HepG2 (cell line): ENCODE data around the gene DMGDH. TPM values are rescaled to one million over a fixed set of nuclear protein-coding genes. Genes with fewer than 3 reads are reported as not detected.
A peak's percentile ranks its signal among the peaks of the same experiment; 100 is the strongest.

Experiments used
- ATAC-seq: fragments of 200-7000 bp; cut with Tn5 transposase; 3 replicates; pipeline ENCODE4 v1.9.1; 2020; ENCODE audit warnings: mild to moderate bottlenecking, moderate library complexity
- BruUV-seq: library from RNA; stranded (reverse); fragments of 400-500 nt; replicated peaks from 2 replicates; lab custom pipeline; 2021; lab: Mats Ljungman, UMichigan
- CTCF ChIA-PET: fragments of 300-600 bp; formaldehyde crosslinking; extraction: SDS; loops from one replicate; lab custom pipeline; 2021; ENCODE audit warnings: low total read pairs, inconsistent platforms, low intra/inter-chr PET ratio; lab: Yijun Ruan, JAX
- POLR2A ChIA-PET: fragments of 350-600 bp; sonication (Branson Sonifier 250); formaldehyde crosslinking; loops from one replicate; lab custom pipeline; 2020; ENCODE audit warnings: antibody characterized with exemption, inconsistent platforms; lab: Yijun Ruan, JAX
- DNase-seq: peaks from one replicate; pipeline ENCODE4 v3.0.0-alpha.2; 2015; ENCODE audit warnings: low spot score
- FAIRE-seq: peaks from 3 replicates; lab custom pipeline; 2011; peaks lifted over from hg19 to GRCh38; lab: Jason Lieb, UNC
- H2AFZ ChIP-seq: one replicate; pipeline ENCODE4 v1.6.1; 2011; ENCODE audit warnings: low read length, inconsistent platforms
- H3K27ac ChIP-seq: fragments of 300-600 bp; 3 replicates; pipeline ENCODE4 v1.8.0; 2011; ENCODE audit warnings: mixed run types, mild to moderate bottlenecking, mixed read lengths, low read length, inconsistent platforms; ENCODE audit not compliant: insufficient read depth; ENCODE audit errors: extremely low read length
- H3K27me3 ChIP-seq, 2 experiments: fragments of 200-600 bp in 1 of 2; 2 replicates in 1 of 2; 3 replicates in 1 of 2; pipeline versions ENCODE4 v1.6.0 to v1.8.0; 2011; ENCODE audit warnings: low read length in 2 of 2, mild to moderate bottlenecking in 2 of 2, moderate library complexity in 2 of 2, inconsistent platforms in 1 of 2; ENCODE audit not compliant: insufficient read depth in 2 of 2, control insufficient read depth in 1 of 2
- H3K36me3 ChIP-seq, 2 experiments: fragments of 200-600 bp in 1 of 2; replicated peaks in 1 of 2; 2 replicates in 1 of 2; 3 replicates in 1 of 2; pipeline versions ENCODE4 v1.5.1 to v1.8.0; 2011; ENCODE audit warnings: low read length in 2 of 2, inconsistent platforms in 1 of 2; ENCODE audit not compliant: insufficient read depth in 2 of 2, control insufficient read depth in 1 of 2
- H3K4me1 ChIP-seq: 2 replicates; pipeline ENCODE4 v1.5.1; 2012; ENCODE audit warnings: low read length, inconsistent platforms; ENCODE audit not compliant: insufficient read depth
- H3K4me2 ChIP-seq: 2 replicates; pipeline ENCODE4 v1.6.0; 2011; ENCODE audit warnings: low read depth, low read length, inconsistent platforms
- H3K4me3 ChIP-seq, 3 experiments: fragments of 200-600 bp in 1 of 3; sonication (generic), shearing (Covaris generic) in 1 of 3; replicated peaks in 1 of 3; 2 replicates each; pipeline ENCODE4 v1.5.1; 2011 to 2016; ENCODE audit warnings: low read length in 3 of 3, inconsistent platforms in 2 of 3, low read depth in 2 of 3, mild to moderate bottlenecking in 2 of 3, control low read depth in 1 of 3, mixed read lengths in 1 of 3; ENCODE audit not compliant: insufficient read depth in 1 of 3
- H3K79me2 ChIP-seq: one replicate; pipeline ENCODE4 v1.6.1; 2011; ENCODE audit warnings: low read length, inconsistent platforms; ENCODE audit not compliant: insufficient read depth
- H3K9ac ChIP-seq: 2 replicates; pipeline ENCODE4 v1.6.0; 2011; ENCODE audit warnings: mild to moderate bottlenecking, low read depth, low read length, inconsistent platforms; ENCODE audit not compliant: insufficient read depth
- H3K9me3 ChIP-seq: 2 replicates; pipeline ENCODE4 v1.5.1; 2012; ENCODE audit warnings: mild to moderate bottlenecking, low read length
- H4K20me1 ChIP-seq: 2 replicates; pipeline ENCODE4 v1.6.0; 2011; ENCODE audit warnings: inconsistent platforms, mild to moderate bottlenecking, low read length, moderate library complexity; ENCODE audit not compliant: insufficient read depth
- CCAR2 ChIP-seq: fragments of 200-400 bp; formaldehyde crosslinking; optimal IDR thresholded peaks from 2 replicates; pipeline ENCODE3; 2018; ENCODE audit warnings: low read depth, mild to moderate bottlenecking, low read length, moderate library complexity
- EED ChIP-seq: sonication (generic); formaldehyde crosslinking; IDR thresholded peaks from 2 replicates; pipeline ENCODE4 v1.5.0; 2020; ENCODE audit warnings: mild to moderate bottlenecking, missing genetic modification reagents
- MED8 ChIP-seq: sonication (generic); formaldehyde crosslinking; IDR thresholded peaks from 2 replicates; pipeline ENCODE4 v1.8.1; 2023; ENCODE audit warnings: mild to moderate bottlenecking, missing genetic modification reagents; ENCODE audit not compliant: insufficient replicate concordance
- PCBP2 ChIP-seq: fragments of 200-400 bp; formaldehyde crosslinking; optimal IDR thresholded peaks from 2 replicates; pipeline ENCODE3; 2018; ENCODE audit warnings: low read length, low read depth; ENCODE audit not compliant: poor library complexity, severe bottlenecking
- SMAD9 ChIP-seq: sonication (generic); formaldehyde crosslinking; IDR thresholded peaks from 2 replicates; pipeline ENCODE4 v1.5.1; 2020; ENCODE audit warnings: mild to moderate bottlenecking, missing genetic modification reagents
- ZBTB39 ChIP-seq: sonication (generic); formaldehyde crosslinking; IDR thresholded peaks from 2 replicates; pipeline ENCODE4 v1.5.0; 2020; ENCODE audit warnings: missing genetic modification reagents
- ZNF276 ChIP-seq: sonication (generic); formaldehyde crosslinking; IDR thresholded peaks from 2 replicates; pipeline ENCODE4 v1.4.0; 2020; ENCODE audit warnings: mild to moderate bottlenecking, low read depth, missing genetic modification reagents
- WGBS: methylation state at CpG from one replicate; pipeline ENCODE4 v1.1.6; 2017; ENCODE audit warnings: low lambda C conversion rate; 5-methylcytosine and 5-hydroxymethylcytosine counted together
- in situ Hi-C: cut with HindIII; loops from 2 replicates; pipeline ENCODE4 v1.10.0; 2017; ENCODE audit warnings: low pct_unique_long_range_greater_than_20kb; ENCODE audit not compliant: extremely low pct_ligation_motif_present
- intact Hi-C: fragments of 100-400 bp; cut with micrococcal nuclease; formaldehyde crosslinking; loops from one replicate; pipeline ENCODE4 v1.10.0; 2022; ENCODE audit not compliant: unreplicated experiment
- polyA plus RNA-seq, 8 experiments: library from polyadenylated mRNA; depleted of rRNA in 3 of 8; stranded (reverse) in 7 of 8; unstranded in 1 of 8; fragments of >200 nt; fragmentation: Illumina TruSeq in 4 of 8; extraction: Trizol in 4 of 8; gene quantifications; 2 replicates each; pipeline versions ENCODE4 v1.2.1 to v1.2.3, GENCODE V29; 2011 to 2016; ENCODE audit warnings: low read depth in 4 of 8, missing spikeins in 1 of 8, mixed read lengths in 1 of 8; ENCODE audit not compliant: insufficient read depth in 1 of 8
- total RNA-seq, 5 experiments: library from RNA; depleted of rRNA; stranded (reverse); fragments of >200 nt; fragmentation: Illumina TruSeq; extraction: Trizol; gene quantifications; 2 replicates each; pipeline ENCODE4 v1.2.3, GENCODE V29; 2016; ENCODE audit warnings: low read depth in 1 of 5

Gene DMGDH
- total and polyA plus RNA-seq, 2 of the 13 experiments (the other 11 are each of a cell fraction or from before 2014, with no cell fraction given) = 3.6 to 7.9 TPM

- TF ChIP-seq ZBTB39 (CRISPR knock-in tag) (no peak), EED (CRISPR knock-in tag) (no peak), MED8 (CRISPR knock-in tag) (no peak), ZNF276 (CRISPR knock-in tag) (no peak)
Observed at GRCh38 chr5:78956901-78957300, 112.6 kb downstream of the DMGDH start (continued).

GRCh38 chr5:78953092-78953800 is 116.2 kb downstream of the DMGDH start:
- WGBS = 96% methylated on average over 4 of the region's 4 CpGs
- no peak overlapping the region for H3K4me2 ChIP-seq
- ChIA-PET CTCF (no interaction called here), POLR2A (no interaction called here)
- ATAC-seq = peak; percentile 40; the same call in 2 of the 3 replicates
- no peak overlapping the region for H2AFZ ChIP-seq
- BruUV-seq = no TSS peak
- no peak overlapping the region for H3K27ac ChIP-seq
- H3K27me3 ChIP-seq = no peaks in the 10 kb centered on the region
- in situ Hi-C loops = no loop called here
- no peaks in the 10 kb centered on the region for H3K79me2 ChIP-seq
- no peaks in the 10 kb centered on the region for H4K20me1 ChIP-seq
- no peak for TF ChIP-seq PCBP2
- TF ChIP-seq CCAR2 = no peak
- no peak for TF ChIP-seq SMAD9 (CRISPR knock-in tag)
- H3K4me3 ChIP-seq = no peak overlapping the region
- H3K9ac ChIP-seq = no peak overlapping the region
- intact Hi-C loops = no loop called here
- H3K9me3 ChIP-seq = no peaks in the 10 kb centered on the region
- DNase-seq = no peak
- H3K4me1 ChIP-seq = peaks cover 4% of the 10 kb centered on the region
- H3K36me3 ChIP-seq = peaks cover 9 to 62% of the 10 kb centered on the region in 2 experiments
- FAIRE-seq = no peak

Other genes starting within 250 kb of the DMGDH start
- 29.5 and 52.6 TPM in 2 replicates for gene ARSB, start 84.4 kb downstream of the DMGDH start, total RNA-seq (2016; rRNA removed; fragmentation: Illumina TruSeq; extraction: Trizol)
- gene ARSB, start 84.4 kb downstream of the DMGDH start, polyA plus RNA-seq (2011; rRNA removed) = 60.8 and 66.4 TPM in 2 replicates
- gene BHMT2, start 93 bp upstream of the DMGDH start, total RNA-seq (2016; rRNA removed; fragmentation: Illumina TruSeq; extraction: Trizol) = 18.8 and 24.1 TPM in 2 replicates
- gene BHMT2, start 93 bp upstream of the DMGDH start, polyA plus RNA-seq (2011; rRNA removed) = 11.4 and 13.8 TPM in 2 replicates
- 6.4 and 10.9 TPM in 2 replicates for gene BHMT, start 42.1 kb upstream of the DMGDH start, total RNA-seq (2016; rRNA removed; fragmentation: Illumina TruSeq; extraction: Trizol)
- 0.40 and 0.63 TPM in 2 replicates for gene BHMT, start 42.1 kb upstream of the DMGDH start, polyA plus RNA-seq (2011; rRNA removed)
- gene JMY, start 166.5 kb upstream of the DMGDH start, total RNA-seq (2016; rRNA removed; fragmentation: Illumina TruSeq; extraction: Trizol) = 4.0 and 7.4 TPM in 2 replicates
- 4.0 and 4.2 TPM in 2 replicates for gene JMY, start 166.5 kb upstream of the DMGDH start, polyA plus RNA-seq (2011; rRNA removed)